ENCODE measurements around the gene SPATA19. TPM values are rescaled to one million over a fixed set of nuclear protein-coding genes. Genes with fewer than 3 reads are reported as not detected.

The SPATA19 gene
- polyA plus RNA-seq, 1 experiment: not detected

DNA sequence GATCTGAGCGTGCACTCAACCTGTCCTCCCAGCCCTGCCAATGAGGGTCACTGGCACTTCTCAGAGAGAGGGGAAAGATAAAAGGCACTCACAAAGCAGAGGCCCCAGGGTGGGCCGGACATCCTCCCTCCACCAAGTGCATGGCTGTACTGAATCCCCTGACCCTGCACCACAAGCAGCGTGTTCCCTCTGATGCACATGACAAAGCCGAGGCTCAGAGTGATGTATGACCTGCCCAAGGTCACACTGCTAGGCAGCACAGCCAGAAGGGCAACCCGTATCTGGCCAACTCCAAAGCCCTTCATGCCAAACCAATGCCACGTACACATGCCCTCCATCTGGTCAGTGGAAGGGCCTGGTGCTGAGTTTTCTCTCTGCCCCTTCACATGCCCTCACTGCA is 22.1 kb downstream of the SPATA19 start:
- no peak for DNase-seq (ENCODE audit: low read depth)
- no peaks in the 10 kb centered on the region for H3K27me3 ChIP-seq (ENCODE audit: control insufficient read depth, insufficient read depth, low read length)
- no peak overlapping the region for H3K4me3 ChIP-seq (ENCODE audit: low read depth, low read length)
- no peaks in the 10 kb centered on the region for H3K36me3 ChIP-seq (ENCODE audit: control insufficient read depth, insufficient read depth, low read length)
- CTCF ChIA-PET: no interaction called here
- POLR2A ChIA-PET: no interaction called here
- TF ChIP-seq CTCF (IDR thresholded peaks at IDR 0.05; ENCODE audit: insufficient read depth, low read depth, low read length): no peak

DNA sequence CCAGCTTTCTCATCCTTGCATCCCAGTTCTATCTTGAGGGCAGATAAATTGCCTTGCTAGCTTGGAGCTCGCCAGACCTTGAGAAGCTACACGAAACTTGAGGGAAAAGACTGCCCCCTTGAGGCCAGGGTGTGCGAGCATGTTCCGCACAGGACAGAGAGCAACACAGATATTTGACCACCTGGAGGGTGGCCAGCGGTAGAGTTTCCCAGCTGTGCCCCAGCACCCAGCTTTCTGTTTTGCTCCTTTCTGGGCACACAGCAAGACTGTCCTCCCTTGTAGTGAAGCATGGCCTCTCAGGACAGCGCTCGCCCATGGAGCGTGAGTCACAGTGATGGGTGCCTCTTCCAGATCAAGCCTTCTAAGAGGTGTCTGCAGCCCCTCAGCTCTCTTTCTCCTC is 23.5 kb downstream of the SPATA19 start:
- ChIA-PET CTCF (no interaction called here), POLR2A (no interaction called here)
- H3K27me3 ChIP-seq (ENCODE audit: control insufficient read depth, insufficient read depth, low read length): no peaks in the 10 kb centered on the region
- H3K36me3 ChIP-seq (ENCODE audit: control insufficient read depth, insufficient read depth, low read length): no peaks in the 10 kb centered on the region
- H3K4me3 ChIP-seq (ENCODE audit: low read depth, low read length): no peak overlapping the region
- no peak for DNase-seq (ENCODE audit: low read depth)
- no peak for TF ChIP-seq CTCF (IDR thresholded peaks at IDR 0.05; ENCODE audit: insufficient read depth, low read depth, low read length)

- CTCF ChIA-PET: no interaction called here
- Histone ChIP-seq H3K4me3 (ENCODE audit: low read depth, low read length) (no peak overlapping the region), H3K27me3 (ENCODE audit: control insufficient read depth, insufficient read depth, low read length) (no peaks in the 10 kb centered on the region), H3K36me3 (ENCODE audit: control insufficient read depth, insufficient read depth, low read length) (no peaks in the 10 kb centered on the region)
- POLR2A ChIA-PET: no interaction called here
- no peak for TF ChIP-seq CTCF (IDR thresholded peaks at IDR 0.05; ENCODE audit: insufficient read depth, low read depth, low read length)
- no peak for DNase-seq (ENCODE audit: low read depth)
Measured at GRCh38 chr11:133819746-133820315, 25.5 kb downstream of the SPATA19 start.

- ChIA-PET CTCF (no interaction called here), POLR2A (no interaction called here)
- DNase-seq (ENCODE audit: low read depth): no peak
- TF ChIP-seq CTCF (IDR thresholded peaks at IDR 0.05; ENCODE audit: insufficient read depth, low read depth, low read length): no peak
- Histone ChIP-seq H3K4me3 (ENCODE audit: low read depth, low read length) (no peak overlapping the region), H3K27me3 (ENCODE audit: control insufficient read depth, insufficient read depth, low read length) (no peaks in the 10 kb centered on the region), H3K36me3 (ENCODE audit: control insufficient read depth, insufficient read depth, low read length) (no peaks in the 10 kb centered on the region)
Measured at GRCh38 chr11:133819114-133819513, 26.2 kb downstream of the SPATA19 start.

DNA sequence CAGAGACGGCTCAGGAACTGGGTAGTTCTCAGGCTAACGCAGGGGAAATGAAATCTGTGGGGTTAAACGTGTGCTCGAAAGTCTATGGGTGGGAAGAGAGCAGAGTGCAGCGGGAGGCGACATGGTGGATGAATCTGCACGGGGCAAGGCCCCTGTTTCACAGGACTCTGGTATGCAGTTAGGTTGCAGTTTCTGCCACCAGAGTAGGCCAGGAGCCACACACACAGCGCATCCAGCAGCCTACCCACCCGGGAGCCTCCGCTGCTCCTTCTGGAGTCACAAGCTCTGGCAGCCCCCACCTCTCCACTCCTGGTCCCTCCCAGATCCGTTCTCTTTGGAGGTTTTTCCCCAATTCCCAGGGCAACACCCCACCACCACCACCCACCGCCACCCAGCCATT is 27.0 kb downstream of the SPATA19 start:
- CTCF ChIA-PET: no interaction called here
- Histone ChIP-seq H3K27me3 (ENCODE audit: control insufficient read depth, insufficient read depth, low read length) (no peaks in the 10 kb centered on the region), H3K4me3 (ENCODE audit: low read depth, low read length) (no peak overlapping the region), H3K36me3 (ENCODE audit: control insufficient read depth, insufficient read depth, low read length) (no peaks in the 10 kb centered on the region)
- no peak for DNase-seq (ENCODE audit: low read depth)
- POLR2A ChIA-PET: no interaction called here
- no peak for TF ChIP-seq CTCF (IDR thresholded peaks at IDR 0.05; ENCODE audit: insufficient read depth, low read depth, low read length)
